CD14-positive monocyte (primary cell): ENCODE results near the gene VPS72. TPM values are rescaled to one million over a fixed set of nuclear protein-coding genes. Genes with fewer than 3 reads are reported as not detected.

ENCODE experiments used
- DNase-seq, 3 donors: peaks; one replicate each; pipeline ENCODE4 v3.0.0-alpha.2; 2011 to 2022
- H2AFZ ChIP-seq: 2 replicates; pipeline ENCODE4 v1.6.0; 2012; ENCODE audit warnings: mild to moderate bottlenecking, low read depth, low read length, inconsistent platforms; ENCODE audit not compliant: insufficient read depth, poor library complexity, severe bottlenecking
- H3K27ac ChIP-seq, 2 donors: 1 replicate in 1 of 2; 2 replicates in 1 of 2; pipeline ENCODE4 v1.5.1; 2012 to 2013; ENCODE audit warnings: low read length in 2 of 2, control low read depth in 1 of 2, inconsistent platforms in 1 of 2, low read depth in 1 of 2, mild to moderate bottlenecking in 1 of 2
- H3K27me3 ChIP-seq, 2 donors: one replicate each; pipeline versions ENCODE4 v1.6.0 to v1.6.1; 2011 to 2013; ENCODE audit warnings: low read length in 2 of 2; ENCODE audit not compliant: control insufficient read depth in 2 of 2, insufficient read depth in 2 of 2
- H3K36me3 ChIP-seq, 2 donors: replicated peaks in 1 of 2; 1 replicate in 1 of 2; 2 replicates in 1 of 2; pipeline versions ENCODE4 v1.5.1 to v1.6.1; 2012 to 2013; ENCODE audit warnings: low read length in 2 of 2, control low read depth in 1 of 2, inconsistent platforms in 1 of 2, mild to moderate bottlenecking in 1 of 2; ENCODE audit not compliant: insufficient read depth in 2 of 2, control insufficient read depth in 1 of 2
- H3K4me1 ChIP-seq, 2 donors: 1 replicate in 1 of 2; 2 replicates in 1 of 2; pipeline versions ENCODE4 v1.5.1 to v1.6.1; 2012 to 2013; ENCODE audit warnings: low read length in 2 of 2, control low read depth in 1 of 2, inconsistent platforms in 1 of 2, mild to moderate bottlenecking in 1 of 2, moderate library complexity in 1 of 2; ENCODE audit not compliant: insufficient read depth in 2 of 2, control insufficient read depth in 1 of 2
- H3K4me2 ChIP-seq: replicated peaks from 2 replicates; pipeline ENCODE3; 2012; ENCODE audit warnings: low read length, moderate library complexity, mild to moderate bottlenecking; ENCODE audit not compliant: poor library complexity, severe bottlenecking; ENCODE audit errors: extremely low read depth
- H3K4me3 ChIP-seq, 3 experiments: fragments of 200-600 bp in 1 of 3; sonication (generic) in 1 of 3; replicated peaks in 1 of 3; 1 replicate in 2 of 3; 2 replicates in 1 of 3; pipeline ENCODE4 v1.5.1; 2011 to 2013; ENCODE audit warnings: low read length in 3 of 3, mild to moderate bottlenecking in 3 of 3, control low read depth in 2 of 3, low read depth in 2 of 3, inconsistent platforms in 1 of 3, moderate library complexity in 1 of 3
- H3K79me2 ChIP-seq: 2 replicates; pipeline ENCODE4 v1.6.0; 2012; ENCODE audit warnings: mild to moderate bottlenecking, control low read depth, inconsistent platforms, low read length, moderate library complexity; ENCODE audit not compliant: insufficient read depth
- H3K9ac ChIP-seq: 2 replicates; pipeline ENCODE4 v1.6.0; 2017; ENCODE audit warnings: low read length, mild to moderate bottlenecking; ENCODE audit not compliant: insufficient read depth, poor library complexity, severe bottlenecking
- H3K9me3 ChIP-seq, 2 donors: replicated peaks in 1 of 2; 1 replicate in 1 of 2; 2 replicates in 1 of 2; pipeline versions ENCODE4 v1.5.1 to v1.6.1; 2012 to 2013; ENCODE audit warnings: low read length in 2 of 2, control low read depth in 1 of 2; ENCODE audit not compliant: control insufficient read depth in 1 of 2, insufficient read depth in 1 of 2
- H4K20me1 ChIP-seq: 2 replicates; pipeline ENCODE4 v1.6.0; 2012; ENCODE audit warnings: mild to moderate bottlenecking, low read length, control low read depth, moderate library complexity; ENCODE audit not compliant: insufficient read depth
- H3K27ac Mint-ChIP-seq, 7 donors: one replicate each; pipeline ENCODE4 v1.8.0; 2020; ENCODE audit warnings: mild to moderate bottlenecking in 7 of 7, mixed read lengths in 7 of 7, moderate library complexity in 6 of 7, inconsistent platforms in 2 of 7
- H3K27me3 Mint-ChIP-seq, 3 donors: one replicate each; pipeline ENCODE4 v1.8.0; 2021 to 2022; ENCODE audit warnings: low read depth in 3 of 3, mild to moderate bottlenecking in 3 of 3, mixed read lengths in 3 of 3, moderate library complexity in 3 of 3, inconsistent platforms in 1 of 3
- H3K36me3 Mint-ChIP-seq, 2 donors: one replicate each; pipeline ENCODE4 v1.8.0; 2020; ENCODE audit warnings: mixed read lengths in 2 of 2, inconsistent platforms in 1 of 2, mild to moderate bottlenecking in 1 of 2
- H3K4me1 Mint-ChIP-seq: one replicate; pipeline ENCODE4 v1.8.0; 2020; ENCODE audit warnings: mild to moderate bottlenecking, mixed read lengths
- H3K4me3 Mint-ChIP-seq, 2 donors: one replicate each; pipeline ENCODE4 v1.8.0; 2020; ENCODE audit warnings: mild to moderate bottlenecking in 2 of 2, mixed read lengths in 2 of 2, moderate library complexity in 1 of 2
- H3K9me3 Mint-ChIP-seq, 7 donors: one replicate each; pipeline ENCODE4 v1.8.0; 2020 to 2022; ENCODE audit warnings: mixed read lengths in 7 of 7, mild to moderate bottlenecking in 6 of 7, moderate library complexity in 6 of 7, inconsistent platforms in 2 of 7
- WGBS: methylation state at CpG from one replicate; pipeline ENCODE4 v1.1.5; 2013; ENCODE audit warnings: missing lambda C conversion rate; ENCODE audit not compliant: insufficient coverage; 5-methylcytosine and 5-hydroxymethylcytosine counted together
- intact Hi-C, 2 donors: fragments of 100-400 bp; cut with micrococcal nuclease; formaldehyde crosslinking; loops; one replicate each; pipeline versions ENCODE4 v1.15.0 to v1.15.1; 2023
- polyA plus RNA-seq, 3 donors: library from polyadenylated mRNA; depleted of rRNA in 1 of 3; unstranded in 2 of 3; stranded (reverse) in 1 of 3; fragments of 300-500 nt in 2 of 3; fragments of >200 nt in 1 of 3; fragmentation: Illumina TruSeq in 2 of 3; gene quantifications; 1 replicate in 2 of 3; 2 replicates in 1 of 3; pipeline ENCODE4 v1.2.3, GENCODE V29; 2012 to 2021
- TF ChIP-seq, protein P1 (sequence below): fragments of 200-600 bp; IDR thresholded peaks from one replicate; pipeline ENCODE4 v1.8.0; 2022; ENCODE audit warnings: antibody characterized with exemption, mild to moderate bottlenecking

VPS72 gene
- polyA plus RNA-seq, 3 donors = 30.4 to 43.3 (median 37.7) TPM

DNA sequence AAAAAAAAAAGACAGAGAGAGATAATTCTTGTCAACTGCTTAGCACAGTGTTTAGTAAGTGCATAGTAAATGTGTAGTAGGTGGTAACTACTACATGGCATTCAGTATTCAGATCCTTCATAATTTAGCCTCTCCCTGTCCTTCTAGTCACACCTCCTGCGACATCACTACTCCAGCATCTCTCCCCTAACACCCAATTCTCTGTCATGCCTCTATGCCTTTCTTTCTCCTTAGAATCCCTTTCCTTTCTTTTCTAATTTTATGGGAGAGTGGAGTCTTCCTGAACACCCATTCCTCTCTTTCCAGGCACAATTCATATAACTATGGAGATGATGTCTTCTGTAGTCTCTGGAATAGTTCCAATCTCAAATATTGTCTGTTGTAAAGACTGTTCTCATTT, 3.9 kb upstream of the VPS72 start:
- H2AFZ ChIP-seq = no peak overlapping the region
- DNase-seq = no peak
- H3K27ac ChIP-seq = no peak overlapping the region
- H3K4me3 ChIP-seq = no peak overlapping the region
- peaks cover 22 to 24% of the 10 kb centered on the region in 2 donors for H3K4me1 ChIP-seq
- Mint-ChIP-seq H3K36me3 (no peaks in the 10 kb centered on the region), H3K4me3 (no peak overlapping the region), H3K27ac (no peak overlapping the region), H3K27me3 (peaks cover 7 to 14% (median 11%) of the 10 kb centered on the region in 3 donors), H3K9me3 (peaks cover 0 to 3% (median 0%) of the 10 kb centered on the region in 7 donors), H3K4me1 (peaks cover 27% of the 10 kb centered on the region)
- H3K27me3 ChIP-seq = peaks cover 0 to 2% of the 10 kb centered on the region in 2 donors
- peaks cover 20% of the 10 kb centered on the region for H3K79me2 ChIP-seq
- H3K4me2 ChIP-seq = no peak overlapping the region
- H4K20me1 ChIP-seq = no peaks in the 10 kb centered on the region
- H3K9me3 ChIP-seq = no peaks in the 10 kb centered on the region
- intact Hi-C loops = loop anchor here in 1 of 2 donors (10.0 kb wide), 1 partner anchor 211 kb away; no protein-coding TSS in a partner anchor
- TF ChIP-seq, protein P1, sequence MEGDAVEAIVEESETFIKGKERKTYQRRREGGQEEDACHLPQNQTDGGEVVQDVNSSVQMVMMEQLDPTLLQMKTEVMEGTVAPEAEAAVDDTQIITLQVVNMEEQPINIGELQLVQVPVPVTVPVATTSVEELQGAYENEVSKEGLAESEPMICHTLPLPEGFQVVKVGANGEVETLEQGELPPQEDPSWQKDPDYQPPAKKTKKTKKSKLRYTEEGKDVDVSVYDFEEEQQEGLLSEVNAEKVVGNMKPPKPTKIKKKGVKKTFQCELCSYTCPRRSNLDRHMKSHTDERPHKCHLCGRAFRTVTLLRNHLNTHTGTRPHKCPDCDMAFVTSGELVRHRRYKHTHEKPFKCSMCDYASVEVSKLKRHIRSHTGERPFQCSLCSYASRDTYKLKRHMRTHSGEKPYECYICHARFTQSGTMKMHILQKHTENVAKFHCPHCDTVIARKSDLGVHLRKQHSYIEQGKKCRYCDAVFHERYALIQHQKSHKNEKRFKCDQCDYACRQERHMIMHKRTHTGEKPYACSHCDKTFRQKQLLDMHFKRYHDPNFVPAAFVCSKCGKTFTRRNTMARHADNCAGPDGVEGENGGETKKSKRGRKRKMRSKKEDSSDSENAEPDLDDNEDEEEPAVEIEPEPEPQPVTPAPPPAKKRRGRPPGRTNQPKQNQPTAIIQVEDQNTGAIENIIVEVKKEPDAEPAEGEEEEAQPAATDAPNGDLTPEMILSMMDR = no peak
- H3K36me3 ChIP-seq = no peaks in the 10 kb centered on the region
- no peak overlapping the region for H3K9ac ChIP-seq
- no CpG with 5 or more reads among the region's 1 CpG for WGBS

DNA sequence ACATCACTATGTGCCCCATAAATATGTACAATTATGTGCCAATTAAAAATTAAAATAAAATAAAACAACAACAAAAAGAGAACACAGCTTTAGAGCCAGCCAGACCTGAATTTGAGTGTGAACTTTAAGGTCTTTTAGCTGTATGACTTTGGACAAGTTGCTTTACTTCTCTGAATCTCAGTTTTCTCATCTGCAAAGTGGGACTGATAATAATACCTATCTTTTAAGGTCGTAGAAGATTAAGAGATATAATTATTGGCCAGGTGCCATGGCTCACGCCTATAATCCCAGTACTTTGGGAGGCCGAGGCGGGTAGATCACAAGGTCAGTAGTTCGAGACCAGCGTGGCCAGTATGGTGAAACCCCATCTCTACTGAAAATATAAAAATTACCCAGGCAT, 3.3 kb upstream of the VPS72 start:
- no peak overlapping the region for H3K27ac Mint-ChIP-seq
- no peak overlapping the region for H3K4me3 ChIP-seq
- intact Hi-C loops = loop anchor here in 1 of 2 donors (10.0 kb wide), 1 partner anchor 211 kb away; no protein-coding TSS in a partner anchor

More for the DNA sequence above, 3.3 kb upstream of the VPS72 start:
- Histone ChIP-seq H3K4me2 (no peak overlapping the region), H3K79me2 (peaks cover 21% of the 10 kb centered on the region), H3K9me3 (no peaks in the 10 kb centered on the region), H3K4me1 (peaks cover 26 to 28% of the 10 kb centered on the region in 2 donors), H3K36me3 (no peaks in the 10 kb centered on the region), H3K27ac (no peak overlapping the region), H2AFZ (no peak overlapping the region), H3K9ac (no peak overlapping the region), H4K20me1 (no peaks in the 10 kb centered on the region), H3K27me3 (peaks cover 0 to 2% of the 10 kb centered on the region in 2 donors)
- Mint-ChIP-seq H3K4me1 (peaks cover 32% of the 10 kb centered on the region), H3K4me3 (no peak overlapping the region), H3K36me3 (peaks cover 0 to 2% of the 10 kb centered on the region in 2 donors), H3K27me3 (peaks cover 7 to 14% (median 11%) of the 10 kb centered on the region in 3 donors), H3K9me3 (peaks cover 0 to 3% (median 0%) of the 10 kb centered on the region in 7 donors)
- no peak for DNase-seq
- TF ChIP-seq, protein P1 = no peak
- 100% methylated on average over 5 of the region's 6 CpGs for WGBS
